PC-3 (cell line): ENCODE measurements around the gene GPC4. TPM values are rescaled to one million over a fixed set of nuclear protein-coding genes. Genes with fewer than 3 reads are reported as not detected.

Experiments used
- ATAC-seq: fragments of 200-7000 bp; cut with Tn5 transposase; 2 replicates; pipeline ENCODE4 v1.9.1; 2020; ENCODE audit warnings: mild to moderate bottlenecking, moderate library complexity
- BruUV-seq: library from RNA; stranded (reverse); fragments of 400-500 nt; replicated peaks from 2 replicates; lab custom pipeline; 2021; lab: Mats Ljungman, UMichigan
- CTCF ChIA-PET: fragments of 300-600 bp; sonication (Branson Sonifier 250); formaldehyde crosslinking; loops from one replicate; lab custom pipeline; 2022; ENCODE audit warnings: antibody characterized with exemption; lab: Charles Lee
- POLR2A ChIA-PET: fragments of 300-600 bp; sonication (Branson Sonifier 250); formaldehyde crosslinking; loops from one replicate; lab custom pipeline; 2022; ENCODE audit warnings: antibody characterized with exemption; ENCODE audit not compliant: unreplicated experiment; lab: Charles Lee
- DNase-seq: peaks from one replicate; pipeline ENCODE4 v3.0.0-alpha.2; 2015
- H2AFZ ChIP-seq: fragments of 300-600 bp; sonication (generic); 2 replicates; pipeline ENCODE4 v1.6.0; 2016; ENCODE audit warnings: antibody characterized with exemption, low read length
- H3F3A ChIP-seq: fragments of 300-600 bp; sonication (generic); one replicate; pipeline ENCODE4 v1.6.0; 2017; ENCODE audit warnings: antibody characterized with exemption, low read length, control low read depth, mild to moderate bottlenecking; ENCODE audit not compliant: unreplicated experiment
- H3K27ac ChIP-seq: fragments of 300-600 bp; sonication (generic); 2 replicates; pipeline ENCODE4 v1.5.1; 2016; ENCODE audit warnings: mild to moderate bottlenecking, low read length
- H3K27me3 ChIP-seq: fragments of 300-600 bp; sonication (generic); 2 replicates; pipeline ENCODE4 v1.6.1; 2016; ENCODE audit warnings: low read length, mixed read lengths
- H3K36me3 ChIP-seq: fragments of 300-600 bp; sonication (generic); 2 replicates; pipeline ENCODE4 v1.6.1; 2016; ENCODE audit warnings: low read depth, mixed run types, low read length, mixed read lengths
- H3K4me1 ChIP-seq: fragments of 300-600 bp; sonication (generic); 2 replicates; pipeline ENCODE4 v1.5.1; 2016; ENCODE audit warnings: low read length; ENCODE audit not compliant: insufficient read depth
- H3K4me2 ChIP-seq: fragments of 300-600 bp; sonication (generic); 2 replicates; pipeline ENCODE4 v1.6.0; 2016; ENCODE audit warnings: low read length
- H3K4me3 ChIP-seq: fragments of 300-600 bp; sonication (generic); 2 replicates; pipeline ENCODE4 v1.5.1; 2016; ENCODE audit warnings: mild to moderate bottlenecking, low read length, mixed read lengths
- H3K79me2 ChIP-seq: fragments of 300-600 bp; sonication (generic); 2 replicates; pipeline ENCODE4 v1.6.1; 2017; ENCODE audit warnings: low read length, mixed read lengths
- H3K9ac ChIP-seq: fragments of 300-600 bp; sonication (generic); 2 replicates; pipeline ENCODE4 v1.6.0; 2016; ENCODE audit warnings: mild to moderate bottlenecking, low read length
- H3K9me2 ChIP-seq: fragments of 300-600 bp; sonication (generic); replicated peaks from 2 replicates; pipeline ENCODE4 v1.6.1; 2016; ENCODE audit warnings: mixed run types, low read length, mixed read lengths
- H3K9me3 ChIP-seq: fragments of 300-600 bp; sonication (generic); 2 replicates; pipeline ENCODE4 v1.6.1; 2016; ENCODE audit warnings: low read length, mixed read lengths
- H4K20me1 ChIP-seq: fragments of 300-600 bp; sonication (generic); 2 replicates; pipeline ENCODE4 v1.6.1; 2016; ENCODE audit warnings: low read length, mixed read lengths
- EZH2 ChIP-seq: fragments of 300-600 bp; sonication (generic); IDR thresholded peaks from one replicate; pipeline ENCODE4 v1.6.1; 2017; ENCODE audit warnings: antibody characterized with exemption, mild to moderate bottlenecking, low read length; ENCODE audit not compliant: unreplicated experiment
- EZH2phosphoT487 ChIP-seq: fragments of 300-600 bp; sonication (generic); IDR thresholded peaks from 2 replicates; pipeline ENCODE4 v1.6.1; 2018; ENCODE audit warnings: mild to moderate bottlenecking, antibody characterized with exemption, low read length, borderline replicate concordance
- intact Hi-C: fragments of 100-400 bp; cut with micrococcal nuclease; formaldehyde crosslinking; loops from 2 replicates; pipeline ENCODE4 v1.9.0; 2023
- total RNA-seq: library from RNA; depleted of rRNA; stranded (reverse); fragments of >200 nt; gene quantifications from 2 replicates; pipeline ENCODE4 v1.2.3, GENCODE V29; 2014
- TF ChIP-seq, protein P1 (sequence below): fragments of 300-600 bp; sonication (generic); conservative IDR thresholded peaks from 2 replicates; pipeline ENCODE4 v1.5.1; 2017; ENCODE audit warnings: antibody characterized with exemption, low read depth, mild to moderate bottlenecking, low read length

GPC4 gene
- total RNA-seq, 1 experiment from 2014 or later = 4.0 TPM

DNA sequence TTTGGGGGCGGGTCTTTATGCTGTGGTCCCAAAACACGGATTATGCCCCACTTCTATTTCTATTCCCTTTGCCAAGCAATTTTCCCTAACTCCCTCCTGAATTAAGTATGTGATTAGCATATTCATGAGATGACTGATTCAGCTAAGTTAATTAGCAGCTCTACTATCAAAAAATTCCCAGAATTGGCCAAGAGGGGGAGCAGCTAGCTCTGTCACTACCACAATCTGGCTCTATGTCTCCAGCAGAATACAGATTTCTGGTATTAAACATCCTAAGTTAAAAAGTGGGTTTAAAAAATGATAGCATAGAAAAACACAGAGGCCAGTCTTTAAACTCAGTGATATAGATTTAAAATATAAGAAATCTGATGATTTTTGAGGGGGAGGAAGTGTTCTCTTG lies 80.3 kb downstream of the GPC4 start:
- H3K9me3 ChIP-seq = no peaks in the 10 kb centered on the region
- H3K79me2 ChIP-seq = no peaks in the 10 kb centered on the region
- peak; percentile 51 for ATAC-seq
- CTCF ChIA-PET = interaction anchor here (0.7 to 1.0 kb wide), 2 partner anchors 11 to 17 kb away, joined by 3 to 6 read pairs; no protein-coding TSS in a partner anchor
- TF ChIP-seq EZH2 (no peak), EZH2phosphoT487 (no peak)
- TF ChIP-seq, protein P1, sequence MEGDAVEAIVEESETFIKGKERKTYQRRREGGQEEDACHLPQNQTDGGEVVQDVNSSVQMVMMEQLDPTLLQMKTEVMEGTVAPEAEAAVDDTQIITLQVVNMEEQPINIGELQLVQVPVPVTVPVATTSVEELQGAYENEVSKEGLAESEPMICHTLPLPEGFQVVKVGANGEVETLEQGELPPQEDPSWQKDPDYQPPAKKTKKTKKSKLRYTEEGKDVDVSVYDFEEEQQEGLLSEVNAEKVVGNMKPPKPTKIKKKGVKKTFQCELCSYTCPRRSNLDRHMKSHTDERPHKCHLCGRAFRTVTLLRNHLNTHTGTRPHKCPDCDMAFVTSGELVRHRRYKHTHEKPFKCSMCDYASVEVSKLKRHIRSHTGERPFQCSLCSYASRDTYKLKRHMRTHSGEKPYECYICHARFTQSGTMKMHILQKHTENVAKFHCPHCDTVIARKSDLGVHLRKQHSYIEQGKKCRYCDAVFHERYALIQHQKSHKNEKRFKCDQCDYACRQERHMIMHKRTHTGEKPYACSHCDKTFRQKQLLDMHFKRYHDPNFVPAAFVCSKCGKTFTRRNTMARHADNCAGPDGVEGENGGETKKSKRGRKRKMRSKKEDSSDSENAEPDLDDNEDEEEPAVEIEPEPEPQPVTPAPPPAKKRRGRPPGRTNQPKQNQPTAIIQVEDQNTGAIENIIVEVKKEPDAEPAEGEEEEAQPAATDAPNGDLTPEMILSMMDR = peak; percentile 71
- no peak overlapping the region for H3K27ac ChIP-seq
- peak; percentile 50 for DNase-seq
- no peak overlapping the region for H3K9ac ChIP-seq
- no peaks in the 10 kb centered on the region for H3K9me2 ChIP-seq
- H3K27me3 ChIP-seq = no peaks in the 10 kb centered on the region
- POLR2A ChIA-PET = no interaction called here
- H3F3A ChIP-seq = no peaks in the 10 kb centered on the region
- H3K4me3 ChIP-seq = no peak overlapping the region
- H3K4me2 ChIP-seq = no peak overlapping the region
- intact Hi-C loops = loop anchor here (1.0 to 5.0 kb wide), 2 partner anchors 82 to 335 kb away; partner anchors contain the start of gene GPC4
- no peak overlapping the region for H2AFZ ChIP-seq
- no peaks in the 10 kb centered on the region for H3K4me1 ChIP-seq
- no peaks in the 10 kb centered on the region; the same call in 1 of the 2 replicates for H3K36me3 ChIP-seq
- no TSS peak for BruUV-seq
- no peaks in the 10 kb centered on the region for H4K20me1 ChIP-seq

- no peak overlapping the region for H3K9ac ChIP-seq
- TF ChIP-seq EZH2phosphoT487 (no peak), EZH2 (no peak)
- TF ChIP-seq, protein P1 = no peak
- CTCF ChIA-PET = interaction anchor here (0.5 kb wide), 1 partner anchor 83 kb away, joined by 3 read pairs; no protein-coding TSS in a partner anchor
These were observed 82.0 kb downstream of the GPC4 start for GRCh38 chrX:133333154-133333750.

GRCh38 chrX:133332737-133333136 lies 82.6 kb downstream of the GPC4 start:
- DNase-seq = no peak
- H3K27ac ChIP-seq = no peak overlapping the region
- no peaks in the 10 kb centered on the region for H3K9me3 ChIP-seq
- no peak overlapping the region for H3K9ac ChIP-seq
- no peaks in the 10 kb centered on the region for H3F3A ChIP-seq
- H2AFZ ChIP-seq = no peak overlapping the region
- ATAC-seq = no peak
- no peak overlapping the region for H3K4me2 ChIP-seq
- no peaks in the 10 kb centered on the region for H3K4me1 ChIP-seq
- intact Hi-C loops = no loop called here
- BruUV-seq = no TSS peak
- no peaks in the 10 kb centered on the region for H4K20me1 ChIP-seq
- no peaks in the 10 kb centered on the region for H3K9me2 ChIP-seq
- no peak overlapping the region for H3K4me3 ChIP-seq
- H3K36me3 ChIP-seq = no peaks in the 10 kb centered on the region
- ChIA-PET POLR2A (no interaction called here), CTCF (interaction anchor here (0.5 kb wide), 1 partner anchor 82 kb away, joined by 3 read pairs; no protein-coding TSS in a partner anchor)
- TF ChIP-seq EZH2phosphoT487 = no peak
- TF ChIP-seq, protein P1 = no peak
- TF ChIP-seq EZH2 = no peak
- H3K27me3 ChIP-seq = no peaks in the 10 kb centered on the region
- no peaks in the 10 kb centered on the region for H3K79me2 ChIP-seq

More at GRCh38 chrX:133333154-133333750, 82.0 kb downstream of the GPC4 start:
- no peak for DNase-seq
- no peaks in the 10 kb centered on the region for H3K27me3 ChIP-seq
- no peak for ATAC-seq
- no peak overlapping the region for H2AFZ ChIP-seq
- H3K4me2 ChIP-seq = no peak overlapping the region
- no peak overlapping the region for H3K27ac ChIP-seq
- no peaks in the 10 kb centered on the region for H3K9me3 ChIP-seq
- no peaks in the 10 kb centered on the region for H3K9me2 ChIP-seq
- no peaks in the 10 kb centered on the region for H3K36me3 ChIP-seq
- POLR2A ChIA-PET = no interaction called here
- H4K20me1 ChIP-seq = no peaks in the 10 kb centered on the region
- no peaks in the 10 kb centered on the region for H3F3A ChIP-seq
- H3K79me2 ChIP-seq = no peaks in the 10 kb centered on the region
- BruUV-seq = no TSS peak
- intact Hi-C loops = no loop called here
- no peaks in the 10 kb centered on the region for H3K4me1 ChIP-seq
- H3K4me3 ChIP-seq = no peak overlapping the region
